Upper lobe of right lung (tissue), 1 donor: Measurements from ENCODE around the gene HAUS5. TPM values are rescaled to one million over a fixed set of nuclear protein-coding genes. Genes with fewer than 3 reads are reported as not detected.

ENCODE experiments used
- ATAC-seq: fragments of 200-7000 bp; cut with Tn5 transposase; one replicate; pipeline ENCODE4 v1.9.1; 2020; ENCODE audit warnings: mild to moderate bottlenecking, moderate library complexity
- DNase-seq: peaks from one replicate; pipeline ENCODE4 v3.0.0-alpha.2; 2020
- H3K27ac ChIP-seq: fragments of 200-600 bp; one replicate; pipeline ENCODE4 v1.8.0; 2022
- H3K27me3 ChIP-seq: fragments of 200-600 bp; one replicate; pipeline ENCODE4 v1.8.0; 2022; ENCODE audit warnings: mild to moderate bottlenecking
- H3K36me3 ChIP-seq: fragments of 200-600 bp; one replicate; pipeline ENCODE4 v1.8.0; 2022
- H3K4me1 ChIP-seq: fragments of 200-600 bp; one replicate; pipeline ENCODE4 v1.8.0; 2022
- H3K4me3 ChIP-seq: fragments of 200-600 bp; one replicate; pipeline ENCODE4 v1.8.0; 2022; ENCODE audit warnings: mild to moderate bottlenecking
- H3K9me3 ChIP-seq: fragments of 200-600 bp; one replicate; pipeline ENCODE4 v1.8.0; 2022
- CTCF ChIP-seq: fragments of 200-600 bp; IDR thresholded peaks from one replicate; pipeline ENCODE4 v1.8.0; 2022; ENCODE audit warnings: antibody characterized with exemption
- intact Hi-C: fragments of 100-400 bp; cut with DNase I; formaldehyde crosslinking; loops from one replicate; pipeline ENCODE4 v1.11.0; 2022
- total RNA-seq: library from RNA; stranded (reverse); fragmentation: NEBNext Ultra II Directional; extraction: Animal tissue kit (Norgen Biotek cat#: 25700); gene quantifications from one replicate; pipeline ENCODE4 v1.2.1, GENCODE V29; 2021
- donor health status: DM: no; HTN: yes; CAD: no; lungs with severe emphysema.

HAUS5 gene
- total RNA-seq, 1 donor from 2014 or later = 8.9 TPM

GRCh38 chr19:35665604-35666003 is 53.1 kb downstream of the HAUS5 start:
- no peak overlapping the region for H3K4me3 ChIP-seq
- no peaks in the 10 kb centered on the region for H3K27me3 ChIP-seq
- DNase-seq = no peak
- H3K4me1 ChIP-seq = no peaks in the 10 kb centered on the region
- H3K9me3 ChIP-seq = no peaks in the 10 kb centered on the region
- intact Hi-C loops = no loop called here
- no peak overlapping the region for H3K27ac ChIP-seq
- ATAC-seq = no peak
- no peak for TF ChIP-seq CTCF
- H3K36me3 ChIP-seq = peaks cover 6% of the 10 kb centered on the region

DNA sequence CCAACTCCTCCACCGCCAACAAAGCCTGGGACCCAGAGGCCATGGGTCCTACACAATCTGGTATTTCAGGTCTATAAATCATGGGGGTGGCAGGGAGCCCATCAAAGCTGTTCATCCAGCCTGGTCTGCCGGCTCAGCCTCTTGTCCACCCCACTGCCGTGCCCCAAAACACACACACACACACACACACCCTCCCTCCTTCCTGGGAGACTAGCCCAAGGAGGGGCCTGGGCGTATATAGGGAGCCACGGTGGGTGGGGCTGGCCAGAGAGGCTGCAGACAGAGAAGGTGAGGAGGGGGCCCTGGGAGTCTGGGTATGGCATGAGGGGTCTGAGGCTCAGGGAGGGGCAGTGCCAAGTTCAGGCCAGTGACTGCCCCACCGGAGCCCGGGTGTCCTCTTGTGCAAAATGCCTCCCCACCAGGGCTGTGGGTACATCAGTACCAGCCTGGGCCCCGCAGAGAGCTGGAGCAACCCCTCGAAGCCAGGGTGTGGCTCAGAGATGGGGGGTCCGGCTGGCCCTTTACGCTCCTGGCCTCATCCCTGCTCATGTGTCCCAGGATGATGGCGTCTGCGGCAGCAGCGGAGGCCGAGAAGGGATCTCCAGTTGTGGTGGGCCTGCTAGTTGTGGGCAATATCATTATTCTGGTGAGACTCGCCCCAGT is 53.8 kb downstream of the HAUS5 start, which contains the start of gene UPK1A:
TSS of gene UPK1A (plus strand) at position 267 of the 663 bp plus-strand sequence. CDS start at position 563, 296 bp downstream.
- Histone ChIP-seq H3K36me3 (peaks cover 6% of the 10 kb centered on the region), H3K4me3 (no peak within 1 kb of the TSS), H3K27me3 (no peaks in the 10 kb centered on the region), H3K4me1 (no peaks in the 10 kb centered on the region), H3K27ac (no peak within 1 kb of the TSS), H3K9me3 (no peaks in the 10 kb centered on the region)
- no peak for TF ChIP-seq CTCF
- ATAC-seq = peak; percentile 29
- intact Hi-C loops = no loop called here
- no peak for DNase-seq

DNA sequence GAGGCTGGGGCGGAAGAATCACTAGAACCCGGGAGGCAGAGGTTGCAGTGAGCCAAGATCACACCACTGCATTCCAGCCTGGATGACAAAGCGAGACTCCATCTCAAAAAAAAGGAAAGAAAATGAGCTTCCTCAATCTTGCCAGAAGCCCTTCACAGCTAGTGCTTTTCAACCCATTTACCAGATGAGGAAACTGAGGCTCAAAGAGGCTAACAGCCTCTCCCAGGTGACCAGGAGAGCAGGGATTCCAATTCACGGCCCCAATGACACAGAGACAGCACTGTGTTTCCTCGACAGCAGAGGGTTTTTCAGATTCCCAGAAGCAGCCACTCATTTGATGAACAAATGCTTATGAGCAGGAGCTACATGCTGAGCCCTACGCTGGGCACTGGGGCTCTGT is 57.0 kb downstream of the HAUS5 start:
- no peak for DNase-seq
- Histone ChIP-seq H3K27me3 (peaks cover 13% of the 10 kb centered on the region), H3K36me3 (no peaks in the 10 kb centered on the region), H3K27ac (no peak overlapping the region), H3K4me1 (no peaks in the 10 kb centered on the region), H3K9me3 (no peaks in the 10 kb centered on the region), H3K4me3 (no peak overlapping the region)
- no peak for ATAC-seq
- intact Hi-C loops = no loop called here
- no peak for TF ChIP-seq CTCF

DNA sequence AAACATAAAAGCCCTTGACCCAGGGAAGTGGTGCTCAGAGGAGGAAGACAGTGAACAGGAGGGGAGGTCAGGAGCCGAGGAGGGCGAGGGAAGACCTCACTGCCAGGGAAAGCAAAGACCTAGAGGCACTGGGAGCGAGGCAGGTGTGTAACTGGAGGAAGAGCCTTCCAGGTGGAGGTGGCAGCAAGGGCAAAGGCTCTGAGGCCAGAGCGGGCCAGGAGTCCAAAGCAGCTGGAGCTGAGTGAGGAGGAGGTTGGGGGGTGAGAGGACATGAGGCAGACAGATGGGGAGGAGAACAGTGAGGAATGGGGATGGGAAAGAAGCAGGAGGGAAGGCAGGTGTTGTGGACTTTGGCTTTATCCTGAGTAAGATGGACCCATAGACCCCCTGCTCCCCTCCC is 57.4 kb downstream of the HAUS5 start:
- H3K4me3 ChIP-seq = no peak overlapping the region
- DNase-seq (no peak), ATAC-seq (no peak)
- H3K27me3 ChIP-seq = peaks cover 13% of the 10 kb centered on the region
- no peaks in the 10 kb centered on the region for H3K4me1 ChIP-seq
- no peaks in the 10 kb centered on the region for H3K36me3 ChIP-seq
- TF ChIP-seq CTCF = no peak
- no peaks in the 10 kb centered on the region for H3K9me3 ChIP-seq
- intact Hi-C loops = no loop called here
- H3K27ac ChIP-seq = no peak overlapping the region

DNA sequence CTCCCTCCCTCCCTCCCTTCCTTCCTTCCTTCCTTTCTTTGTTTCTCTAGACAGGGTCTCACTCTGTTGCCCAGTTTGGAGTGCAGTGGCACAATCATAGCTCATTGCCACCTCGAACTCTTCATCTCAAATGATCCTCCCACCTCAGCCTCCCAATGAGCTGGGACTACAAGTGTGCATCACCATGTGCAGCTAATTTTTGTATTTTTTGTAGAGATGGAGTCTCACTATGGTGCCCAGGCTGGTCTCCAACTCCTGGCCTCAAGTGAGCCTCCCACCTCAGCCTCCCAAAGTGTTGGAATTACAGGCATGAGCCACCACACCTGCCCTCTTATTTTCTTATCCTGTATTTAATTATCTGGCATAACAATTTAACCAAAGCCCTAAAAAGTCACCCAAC is 58.2 kb downstream of the HAUS5 start:
- no peaks in the 10 kb centered on the region for H3K4me1 ChIP-seq
- DNase-seq (no peak), ATAC-seq (no peak)
- TF ChIP-seq CTCF = no peak
- intact Hi-C loops = no loop called here
- H3K36me3 ChIP-seq = no peaks in the 10 kb centered on the region
- H3K4me3 ChIP-seq = no peak overlapping the region
- H3K27me3 ChIP-seq = peaks cover 13% of the 10 kb centered on the region
- H3K27ac ChIP-seq = no peak overlapping the region
- H3K9me3 ChIP-seq = no peaks in the 10 kb centered on the region

DNA sequence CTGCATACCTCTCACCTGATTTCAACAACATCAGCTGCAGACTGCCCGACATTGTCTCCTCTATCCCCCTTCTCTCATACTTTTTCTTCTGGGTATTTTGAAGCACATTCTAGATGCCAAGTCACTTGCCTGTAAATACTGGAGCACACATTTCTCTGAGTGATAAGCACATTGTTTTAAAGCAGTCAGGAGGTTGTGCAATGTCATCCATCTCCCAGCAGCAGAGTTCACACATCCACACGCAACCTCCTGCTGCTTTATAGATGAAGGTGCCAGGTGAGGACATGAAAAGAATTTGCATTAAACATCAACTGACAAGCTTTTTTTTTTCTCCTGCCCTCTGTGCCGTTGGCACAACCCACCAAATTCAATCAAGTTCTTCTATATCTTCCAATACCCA is 59.3 kb downstream of the HAUS5 start:
- no peak for TF ChIP-seq CTCF
- no peak overlapping the region for H3K27ac ChIP-seq
- ATAC-seq (no peak), DNase-seq (no peak)
- no peaks in the 10 kb centered on the region for H3K36me3 ChIP-seq
- H3K4me3 ChIP-seq = no peak overlapping the region
- intact Hi-C loops = no loop called here
- no peaks in the 10 kb centered on the region for H3K4me1 ChIP-seq
- H3K27me3 ChIP-seq = peaks cover 13% of the 10 kb centered on the region
- H3K9me3 ChIP-seq = no peaks in the 10 kb centered on the region
